SU-DHL-6 (cell line): ENCODE data around the gene KLHDC9.

Experiments used
- H2AFZ ChIP-seq: fragments of 200-600 bp; sonication (generic); 2 replicates; pipeline ENCODE4 v1.6.1; 2014; ENCODE audit warnings: low read depth, mild to moderate bottlenecking, moderate library complexity, mixed read lengths, antibody characterized with exemption, low read length; ENCODE audit not compliant: severe bottlenecking
- H3F3A ChIP-seq: fragments of 200-600 bp; shearing (Covaris generic); 2 replicates; pipeline ENCODE4 v1.6.0; 2016; ENCODE audit warnings: antibody characterized with exemption, mild to moderate bottlenecking; ENCODE audit not compliant: insufficient read depth
- H3K27ac ChIP-seq: fragments of 200-600 bp; sonication (generic); 2 replicates; pipeline ENCODE4 v1.5.1; 2016; ENCODE audit warnings: low read depth, mild to moderate bottlenecking, low read length, moderate library complexity, mixed read lengths
- H3K27me3 ChIP-seq: fragments of 200-600 bp; sonication (generic), shearing (Covaris generic); 2 replicates; pipeline ENCODE4 v1.6.0; 2014; ENCODE audit warnings: mild to moderate bottlenecking, low read length
- H3K36me3 ChIP-seq: fragments of 200-600 bp; sonication (generic); 2 replicates; pipeline ENCODE4 v1.6.1; 2014; ENCODE audit warnings: mild to moderate bottlenecking, low read length, mixed read lengths
- H3K4me2 ChIP-seq: fragments of 300-600, 200-600 bp; shearing (Covaris generic), sonication (generic); 2 replicates; pipeline ENCODE4 v1.6.0; 2014; ENCODE audit warnings: low read length, low read depth, mild to moderate bottlenecking; ENCODE audit not compliant: poor library complexity, severe bottlenecking
- H3K4me3 ChIP-seq: fragments of 200-600 bp; sonication (generic); 2 replicates; pipeline ENCODE4 v1.5.1; 2014; ENCODE audit warnings: antibody characterized with exemption, low read length, mild to moderate bottlenecking, mixed read lengths; ENCODE audit not compliant: insufficient read depth, poor library complexity, severe bottlenecking
- H3K79me2 ChIP-seq: fragments of 200-600 bp; sonication (generic); 2 replicates; pipeline ENCODE4 v1.6.1; 2014; ENCODE audit warnings: mild to moderate bottlenecking, low read length, moderate library complexity; ENCODE audit not compliant: insufficient read depth
- H3K9ac ChIP-seq: fragments of 200-600 bp; sonication (generic); 2 replicates; pipeline ENCODE4 v1.7.0; 2014; ENCODE audit warnings: mild to moderate bottlenecking, low read length
- H3K9me2 ChIP-seq: fragments of 200-600 bp; sonication (generic); replicated peaks from 2 replicates; pipeline ENCODE4 v1.6.1; 2014; ENCODE audit warnings: low read length; ENCODE audit not compliant: insufficient read depth
- H3K9me3 ChIP-seq: fragments of 200-600 bp; sonication (generic); 2 replicates; pipeline ENCODE4 v1.6.1; 2014; ENCODE audit warnings: low read length, mixed read lengths; ENCODE audit not compliant: insufficient read depth
- H4K20me1 ChIP-seq: fragments of 200-600 bp; sonication (generic); 2 replicates; pipeline ENCODE4 v1.6.1; 2014; ENCODE audit warnings: low read depth, mild to moderate bottlenecking, antibody characterized with exemption, low read length, moderate library complexity, mixed read lengths
- CTCF ChIP-seq: fragments of 200-600 bp; sonication (generic); IDR thresholded peaks from one replicate; pipeline ENCODE4 v1.5.1; 2017; ENCODE audit warnings: antibody characterized with exemption, mild to moderate bottlenecking, low read length, moderate library complexity; ENCODE audit not compliant: insufficient read depth, poor library complexity, severe bottlenecking
- EZH2phosphoT487 ChIP-seq: fragments of 200-600 bp; sonication (generic), shearing (Covaris generic); conservative IDR thresholded peaks from 2 replicates; pipeline ENCODE4 v1.6.1; 2018; ENCODE audit warnings: mild to moderate bottlenecking, antibody characterized with exemption, low read length, moderate library complexity, mixed read lengths

KLHDC9 gene

GRCh38 chr1:161096530-161096929 lies 1.6 kb upstream of the KLHDC9 start:
- H3K9me2 ChIP-seq = no peaks in the 10 kb centered on the region
- H3K9me3 ChIP-seq = no peaks in the 10 kb centered on the region
- H3K4me3 ChIP-seq = no peak overlapping the region
- H3K4me2 ChIP-seq = no peak overlapping the region
- H3F3A ChIP-seq = no peaks in the 10 kb centered on the region
- TF ChIP-seq EZH2phosphoT487 (no peak), CTCF (no peak)
- no peaks in the 10 kb centered on the region for H4K20me1 ChIP-seq
- no peaks in the 10 kb centered on the region for H3K79me2 ChIP-seq
- no peak overlapping the region for H2AFZ ChIP-seq
- no peak overlapping the region for H3K9ac ChIP-seq
- H3K27me3 ChIP-seq = no peaks in the 10 kb centered on the region
- no peak overlapping the region for H3K27ac ChIP-seq
- 0 out of 2 replicates have a peak, but pooled peaks cover 3% of the 10 kb centered on the region for H3K36me3 ChIP-seq

GRCh38 chr1:161099090-161099802 lies 1.1 kb downstream of the KLHDC9 start:
- H3K4me3 ChIP-seq = no peak overlapping the region
- H3K4me2 ChIP-seq = no peak overlapping the region

GRCh38 chr1:161100556-161100955 lies 2.4 kb downstream of the KLHDC9 start:
- H3K9me2 ChIP-seq = no peaks in the 10 kb centered on the region
- no peak overlapping the region for H2AFZ ChIP-seq
- H3K27ac ChIP-seq = no peak overlapping the region
- H4K20me1 ChIP-seq = no peaks in the 10 kb centered on the region
- no peak overlapping the region for H3K9ac ChIP-seq
- no peaks in the 10 kb centered on the region for H3F3A ChIP-seq
- TF ChIP-seq EZH2phosphoT487 (no peak), CTCF (no peak)
- H3K4me3 ChIP-seq = no peak overlapping the region
- no peaks in the 10 kb centered on the region for H3K27me3 ChIP-seq
- no peaks in the 10 kb centered on the region for H3K9me3 ChIP-seq
- peaks cover 18% of the 10 kb centered on the region for H3K79me2 ChIP-seq
- 0 out of 2 replicates have a peak, but pooled peaks cover 3% of the 10 kb centered on the region for H3K36me3 ChIP-seq
- H3K4me2 ChIP-seq = no peak overlapping the region

More at GRCh38 chr1:161099090-161099802, 1.1 kb downstream of the KLHDC9 start:
- no peak for TF ChIP-seq CTCF
- no peak for TF ChIP-seq EZH2phosphoT487
- no peaks in the 10 kb centered on the region for H4K20me1 ChIP-seq
- H3K9me3 ChIP-seq = no peaks in the 10 kb centered on the region
- no peaks in the 10 kb centered on the region for H3F3A ChIP-seq
- no peaks in the 10 kb centered on the region for H3K27me3 ChIP-seq
- no peaks in the 10 kb centered on the region for H3K9me2 ChIP-seq
- peaks cover 6% of the 10 kb centered on the region; the same call in 1 of the 2 replicates for H3K79me2 ChIP-seq
- H3K36me3 ChIP-seq = 0 out of 2 replicates have a peak, but pooled peaks cover 3% of the 10 kb centered on the region
- no peak overlapping the region for H3K27ac ChIP-seq
- H3K9ac ChIP-seq = no peak overlapping the region
- no peak overlapping the region for H2AFZ ChIP-seq
